Activated CD8-positive, alpha-beta memory T cell treated with anti-CD3 and anti-CD28 coated beads for 36 hours (primary cell): ENCODE measurements around the gene PEX5. TPM values are rescaled to one million over a fixed set of nuclear protein-coding genes. Genes with fewer than 3 reads are reported as not detected.
"Not testable (repeated sequence)": the region's sequence is repeated elsewhere in the genome, so short reads cannot be mapped to it uniquely, and the experiment has no call there.

Experiments used
- CTCF ChIA-PET: fragments of 350-600 bp; sonication (Branson Sonifier 250); formaldehyde crosslinking; loops from one replicate; lab custom pipeline; 2021; ENCODE audit warnings: antibody characterized with exemption; lab: Charles Lee
- POLR2A ChIA-PET: fragments of 350-600 bp; sonication (Branson Sonifier 250); formaldehyde crosslinking; loops from one replicate; lab custom pipeline; 2021; ENCODE audit warnings: antibody characterized with exemption; lab: Charles Lee
- total RNA-seq, 2 experiments: library from RNA; stranded (reverse); gene quantifications; one replicate each; pipeline ENCODE4 v1.2.3, GENCODE V29; 2021

PEX5 gene
- total RNA-seq, 2 experiments from 2014 or later: 36.9 to 37.5 TPM

GRCh38 chr12:7156259-7157197, 33.0 kb upstream of the PEX5 start:
- CTCF ChIA-PET: no interaction called here

DNA sequence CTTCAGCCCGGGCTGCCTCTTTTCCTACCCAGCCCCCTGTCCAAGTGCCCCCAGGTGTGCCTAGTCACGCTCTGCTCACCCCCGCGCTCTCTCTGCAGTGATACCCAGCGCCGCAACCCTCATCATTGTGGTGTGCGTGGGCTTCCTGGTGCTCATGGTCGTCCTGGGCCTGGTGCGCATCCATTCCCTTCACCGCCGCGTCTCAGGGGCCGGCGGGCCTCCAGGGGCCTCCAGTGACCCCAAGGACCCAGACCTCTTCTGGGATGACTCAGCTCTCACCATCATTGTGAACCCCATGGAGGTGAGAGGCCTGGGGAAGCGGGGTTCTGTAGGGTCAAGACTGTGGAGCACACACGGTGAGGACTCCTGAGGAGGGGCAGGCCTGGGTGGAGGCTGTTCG, 32.1 kb upstream of the PEX5 start:
- CTCF ChIA-PET: no interaction called here
- POLR2A ChIA-PET: no interaction called here

More at GRCh38 chr12:7156259-7157197, 33.0 kb upstream of the PEX5 start:
- POLR2A ChIA-PET: no interaction called here

DNA sequence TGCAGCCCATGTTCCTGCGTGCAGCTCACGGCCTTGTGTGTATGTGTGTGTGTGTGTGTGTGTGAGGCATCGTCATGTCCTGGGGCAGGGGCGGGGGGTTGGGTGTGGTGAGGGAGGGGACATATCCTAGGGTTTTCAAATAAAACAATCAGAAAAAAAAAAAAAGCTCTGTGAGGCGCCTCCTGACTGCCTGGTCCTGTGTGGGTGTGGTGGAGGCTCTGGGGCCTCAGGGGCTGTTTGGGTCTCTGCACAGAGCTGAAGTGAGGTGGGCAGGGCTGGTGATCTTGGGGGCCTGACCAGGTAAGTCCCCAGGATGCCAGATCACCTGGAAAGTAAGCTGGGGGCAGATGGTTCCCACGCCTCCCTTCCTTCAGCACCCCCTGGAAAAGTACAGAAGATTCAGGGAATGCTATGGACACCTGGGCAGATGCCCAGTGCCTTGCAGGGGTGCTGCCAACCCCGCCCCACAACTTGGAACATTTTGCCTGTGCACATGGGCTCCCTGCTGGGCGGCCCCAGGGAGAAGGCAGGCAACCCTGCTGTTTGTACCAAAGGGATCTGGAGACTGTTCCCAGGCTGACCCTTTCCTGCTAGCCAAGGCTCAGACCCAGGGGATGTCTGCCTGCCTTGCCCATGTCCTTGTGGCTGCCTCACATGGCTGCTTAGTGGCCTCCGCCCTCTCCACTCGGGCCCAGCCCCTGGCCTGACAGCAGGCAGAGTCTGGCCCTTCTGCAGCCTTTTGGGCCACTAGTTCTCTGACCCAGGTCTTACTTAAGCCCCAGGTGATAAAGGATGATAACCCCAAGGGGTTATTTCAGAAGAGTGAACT, 30.5 kb upstream of the PEX5 start:
- ChIA-PET POLR2A (no interaction called here), CTCF (no interaction called here)

- ChIA-PET POLR2A (no interaction called here), CTCF (no interaction called here)
These were observed 29.3 kb upstream of the PEX5 start for GRCh38 chr12:7160183-7160582.

DNA sequence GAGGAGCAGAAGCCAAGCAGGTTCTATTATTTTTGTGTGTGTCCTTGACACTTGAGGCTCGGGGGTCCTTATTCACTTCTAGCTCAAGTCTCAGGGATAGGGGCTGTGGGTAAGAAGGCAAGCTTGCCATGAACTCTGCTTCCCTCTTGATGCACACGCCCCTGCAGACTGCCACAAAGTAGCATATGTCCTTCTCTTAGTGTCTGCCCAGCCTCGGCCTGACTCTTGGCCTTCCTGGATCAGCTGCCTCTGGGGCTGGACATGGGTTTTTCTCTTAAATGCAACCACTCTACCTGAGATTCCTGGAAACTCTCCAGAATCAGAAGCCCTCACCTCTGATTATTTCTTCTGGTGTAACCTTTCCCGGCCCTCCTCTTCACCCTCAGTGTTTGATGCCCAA, 28.2 kb upstream of the PEX5 start:
- ChIA-PET POLR2A (no interaction called here), CTCF (no interaction called here)

DNA sequence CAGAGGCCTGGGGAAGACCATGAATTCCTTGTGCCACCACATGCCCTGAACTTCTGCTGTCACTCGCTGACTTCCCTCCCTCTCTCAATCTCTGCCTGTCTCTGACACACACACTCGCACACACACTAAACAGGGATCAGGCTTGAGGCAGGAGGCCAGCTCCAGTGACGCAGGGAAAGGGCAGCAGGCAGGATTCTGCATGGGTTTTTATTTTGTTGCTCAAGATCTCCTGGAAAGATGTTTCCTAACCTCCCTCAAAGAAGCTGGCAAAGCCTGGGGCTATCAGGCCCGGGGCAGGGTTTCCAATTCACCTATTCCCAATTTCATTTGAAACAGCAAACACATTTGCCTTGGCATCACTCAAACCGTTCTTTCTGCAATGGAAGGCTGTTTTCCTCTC, 27.7 kb upstream of the PEX5 start:
- ChIA-PET POLR2A (no interaction called here), CTCF (interaction anchor here (1.3 to 1.4 kb wide), 2 partner anchors 17 to 101 kb away, joined by 3 to 5 read pairs; partner anchors contain the start of gene C1S)

GRCh38 chr12:7162691-7163114, 26.8 kb upstream of the PEX5 start:
- CTCF ChIA-PET: interaction anchor here (1.3 to 1.4 kb wide), 3 partner anchors 18 to 102 kb away, joined by 3 to 5 read pairs (median 5); partner anchors contain the start of gene C1S
- POLR2A ChIA-PET: no interaction called here

- POLR2A ChIA-PET: no interaction called here
- CTCF ChIA-PET: no interaction called here
These were observed 19.5 kb upstream of the PEX5 start for GRCh38 chr12:7169951-7170350.

GRCh38 chr12:7171854-7172253, 17.6 kb upstream of the PEX5 start:
- POLR2A ChIA-PET: no interaction called here
- CTCF ChIA-PET: no interaction called here

DNA sequence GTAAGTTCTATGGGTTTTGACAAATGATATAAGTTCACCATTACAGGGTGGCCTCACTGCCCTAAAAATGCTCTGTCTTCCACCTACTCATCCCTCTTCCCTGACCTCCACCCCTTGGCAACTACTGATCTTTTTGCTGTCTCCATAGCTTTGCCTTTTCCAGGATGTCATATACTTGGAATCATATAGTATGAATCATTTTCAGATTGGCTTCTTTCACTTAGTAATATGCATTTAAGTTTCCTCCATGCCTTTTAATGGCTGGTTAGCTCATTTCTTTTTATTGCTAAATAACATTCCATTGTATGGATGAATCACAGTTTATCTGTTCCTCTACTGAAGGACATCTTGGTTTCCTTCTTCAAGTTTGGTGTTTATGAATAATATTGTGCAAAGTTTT, 14.0 kb upstream of the PEX5 start:
- CTCF ChIA-PET: interaction anchor here (1.0 kb wide), 1 partner anchor 14 kb away, joined by 4 read pairs; the partner anchor contains the start of gene PEX5

GRCh38 chr12:7176595-7176994, 12.9 kb upstream of the PEX5 start:
- CTCF ChIA-PET: no interaction called here
- POLR2A ChIA-PET: no interaction called here

More for the DNA sequence above, 14.0 kb upstream of the PEX5 start:
- POLR2A ChIA-PET: no interaction called here

GRCh38 chr12:7178481-7178880, 11.0 kb upstream of the PEX5 start:
- POLR2A ChIA-PET: no interaction called here
- CTCF ChIA-PET: interaction anchor here (0.7 kb wide), 2 partner anchors 10 to 962 kb away, joined by 3 to 5 read pairs; no protein-coding TSS in a partner anchor

DNA sequence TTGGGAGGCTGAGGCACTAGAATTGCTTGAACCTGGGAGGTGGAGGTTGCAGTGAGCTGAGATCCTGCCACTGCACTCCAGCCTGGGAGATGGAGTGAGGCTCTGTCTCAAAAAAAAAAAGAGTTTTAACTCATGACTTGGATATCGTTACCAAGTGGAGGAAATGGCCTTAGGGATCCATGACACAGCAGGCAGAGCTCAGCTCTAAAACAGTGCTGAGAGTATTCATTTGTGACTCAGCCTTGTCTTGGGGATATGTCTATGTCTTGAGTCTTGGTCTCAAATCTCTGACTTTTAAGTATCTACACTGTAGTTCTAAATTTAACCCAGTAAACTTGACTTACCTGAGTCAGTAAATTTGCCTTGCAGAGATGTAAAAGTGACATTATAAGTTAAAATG, 8.8 kb upstream of the PEX5 start:
- ChIA-PET POLR2A (no interaction called here), CTCF (interaction anchor here (0.7 to 1.0 kb wide), 2 partner anchors 17 to 39 kb away, joined by 3 read pairs; no protein-coding TSS in a partner anchor)

GRCh38 chr12:7186058-7186457, 3.4 kb upstream of the PEX5 start:
- CTCF ChIA-PET, POLR2A ChIA-PET: not testable (repeated sequence)

- ChIA-PET CTCF (interaction anchor here (0.6 to 1.9 kb wide), 6 partner anchors 10 to 76 kb away, joined by 3 to 5 read pairs (median 4); no protein-coding TSS in a partner anchor), POLR2A (interaction anchor here (0.6 kb wide), 1 partner anchor 24 kb away, joined by 4 read pairs; no protein-coding TSS in a partner anchor)
These were observed 706 bp upstream of the PEX5 start for GRCh38 chr12:7188562-7189397.

DNA sequence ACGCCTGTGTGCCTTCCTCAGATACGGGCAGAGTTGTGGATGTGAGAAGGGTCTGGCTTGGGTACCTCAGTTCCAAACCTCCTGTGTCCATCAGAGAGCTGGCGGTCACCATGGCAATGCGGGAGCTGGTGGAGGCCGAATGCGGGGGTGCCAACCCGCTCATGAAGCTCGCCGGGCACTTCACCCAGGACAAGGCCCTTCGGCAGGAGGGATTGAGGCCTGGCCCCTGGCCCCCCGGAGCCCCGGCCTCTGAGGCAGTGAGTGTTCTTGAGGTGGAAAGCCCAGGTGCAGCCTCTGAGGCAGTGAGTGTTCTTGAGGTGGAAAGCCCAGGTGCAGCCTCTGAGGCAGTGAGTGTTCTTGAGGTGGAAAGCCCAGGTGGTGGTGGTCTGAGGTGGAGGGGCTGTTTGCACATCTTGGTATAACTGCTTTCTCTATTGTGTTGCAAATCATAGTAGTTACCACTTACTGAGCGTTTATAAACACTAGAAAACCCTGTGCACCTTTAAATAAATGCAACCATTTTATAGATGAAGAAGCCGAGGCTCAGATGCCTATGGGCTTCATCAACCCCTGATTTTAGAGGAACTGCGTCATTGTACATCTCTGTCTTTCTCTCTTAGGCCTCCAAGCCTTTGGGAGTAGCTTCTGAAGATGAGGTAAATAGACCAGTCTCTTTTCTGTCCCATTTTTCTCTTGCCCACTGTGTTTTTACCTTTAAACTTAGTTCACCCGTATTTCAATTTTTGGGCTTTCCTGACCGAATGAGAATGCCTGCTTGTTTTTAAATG, 976 bp downstream of the PEX5 start:
- ChIA-PET POLR2A (interaction anchor here (1.0 kb wide), 1 partner anchor 450 kb away, joined by 8 read pairs; no protein-coding TSS in a partner anchor), CTCF (interaction anchor here (0.8 to 1.3 kb wide), 2 partner anchors 15 kb away, joined by 3 to 4 read pairs; no protein-coding TSS in a partner anchor)

DNA sequence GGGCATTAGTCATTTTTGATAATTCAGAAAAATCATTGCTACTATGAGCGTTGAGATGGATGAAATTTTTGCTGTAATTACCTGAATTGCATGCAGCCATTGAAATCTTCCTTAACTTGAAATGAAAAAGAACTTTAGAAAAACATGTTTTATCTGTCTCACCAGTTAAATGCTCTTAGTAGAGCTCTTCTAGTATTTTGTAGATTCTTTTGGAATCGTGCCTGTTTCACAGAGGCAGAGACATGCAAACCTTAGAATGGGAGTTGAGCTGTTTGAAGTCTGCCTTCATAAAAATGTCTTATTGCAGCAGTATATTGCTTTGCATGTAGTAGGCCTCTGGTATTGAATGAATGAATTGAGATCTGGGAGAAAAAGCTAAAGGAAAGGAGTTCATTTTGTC, 4.2 kb downstream of the PEX5 start:
- ChIA-PET POLR2A (no interaction called here), CTCF (no interaction called here)

DNA sequence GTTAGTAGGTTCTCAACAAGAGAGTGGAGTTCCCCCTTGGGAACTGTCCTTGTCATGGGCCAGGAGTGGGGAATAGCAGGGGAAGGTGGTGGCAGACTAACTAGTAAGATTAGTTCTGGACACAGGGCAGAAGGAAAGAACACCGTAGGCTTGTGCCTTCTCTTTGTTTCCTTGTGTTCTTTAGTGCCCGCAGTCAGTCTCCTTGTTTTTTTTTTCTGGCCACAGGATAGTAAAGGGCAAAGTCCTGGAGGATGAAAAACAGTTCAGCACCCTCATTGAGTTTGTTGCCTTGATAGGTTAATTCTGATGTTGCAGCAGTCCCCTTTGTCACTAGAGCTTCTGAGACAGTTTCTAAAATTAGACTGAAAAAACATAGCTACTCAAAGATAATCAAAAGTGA, 8.4 kb downstream of the PEX5 start:
- ChIA-PET POLR2A (no interaction called here), CTCF (no interaction called here)
